Upper lobe of right lung (tissue), 1 donor: Measurements from ENCODE around the gene PRR14. TPM values are rescaled to one million over a fixed set of nuclear protein-coding genes. Genes with fewer than 3 reads are reported as not detected.

Source experiments
- ATAC-seq: fragments of 200-7000 bp; cut with Tn5 transposase; one replicate; pipeline ENCODE4 v1.9.1; 2020; ENCODE audit warnings: mild to moderate bottlenecking, moderate library complexity
- DNase-seq: peaks from one replicate; pipeline ENCODE4 v3.0.0-alpha.2; 2020
- H3K27ac ChIP-seq: fragments of 200-600 bp; one replicate; pipeline ENCODE4 v1.8.0; 2022
- H3K27me3 ChIP-seq: fragments of 200-600 bp; one replicate; pipeline ENCODE4 v1.8.0; 2022; ENCODE audit warnings: mild to moderate bottlenecking
- H3K36me3 ChIP-seq: fragments of 200-600 bp; one replicate; pipeline ENCODE4 v1.8.0; 2022
- H3K4me1 ChIP-seq: fragments of 200-600 bp; one replicate; pipeline ENCODE4 v1.8.0; 2022
- H3K4me3 ChIP-seq: fragments of 200-600 bp; one replicate; pipeline ENCODE4 v1.8.0; 2022; ENCODE audit warnings: mild to moderate bottlenecking
- H3K9me3 ChIP-seq: fragments of 200-600 bp; one replicate; pipeline ENCODE4 v1.8.0; 2022
- intact Hi-C: fragments of 100-400 bp; cut with DNase I; formaldehyde crosslinking; loops from one replicate; pipeline ENCODE4 v1.11.0; 2022
- total RNA-seq: library from RNA; stranded (reverse); fragmentation: NEBNext Ultra II Directional; extraction: Animal tissue kit (Norgen Biotek cat#: 25700); gene quantifications from one replicate; pipeline ENCODE4 v1.2.1, GENCODE V29; 2021
- TF ChIP-seq, protein P1 (sequence below): fragments of 200-600 bp; IDR thresholded peaks from one replicate; pipeline ENCODE4 v1.8.0; 2022; ENCODE audit warnings: antibody characterized with exemption
- donor health status: DM: no; HTN: yes; CAD: no; lungs with severe emphysema.

Gene PRR14
- total RNA-seq, 1 donor from 2014 or later, result 48.2 TPM

DNA sequence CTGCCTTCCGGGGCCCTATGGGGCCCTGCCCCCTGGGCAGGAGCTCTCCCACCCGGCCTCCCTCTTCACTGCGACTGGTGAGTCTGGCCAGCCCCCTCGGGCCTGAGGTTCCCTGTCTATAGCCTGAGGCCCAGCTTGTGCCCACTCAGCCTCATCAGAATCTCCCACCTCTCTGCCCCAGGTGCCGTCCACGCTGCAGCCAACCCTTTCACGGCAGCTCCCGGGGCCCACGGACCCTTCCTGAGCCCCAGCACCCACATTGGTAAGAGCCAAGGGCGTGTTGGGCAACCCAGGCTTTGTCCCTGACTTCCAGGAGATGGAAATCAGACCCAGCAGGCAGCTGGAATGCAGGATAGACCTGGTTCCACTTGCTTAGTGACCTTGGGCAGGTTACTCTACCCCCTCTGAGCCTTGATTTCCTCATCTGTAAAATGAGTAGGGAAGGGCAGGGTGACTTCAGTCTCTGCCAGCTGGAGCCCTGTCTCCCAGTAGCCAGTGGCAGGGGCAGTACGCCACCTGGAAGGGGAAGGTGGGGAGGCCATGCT, 16.7 kb downstream of the PRR14 start:
- intact Hi-C loops, result no loop called here
- H3K9me3 ChIP-seq, result no peaks in the 10 kb centered on the region
- H3K36me3 ChIP-seq, result peaks cover 76% of the 10 kb centered on the region
- TF ChIP-seq, protein P1, sequence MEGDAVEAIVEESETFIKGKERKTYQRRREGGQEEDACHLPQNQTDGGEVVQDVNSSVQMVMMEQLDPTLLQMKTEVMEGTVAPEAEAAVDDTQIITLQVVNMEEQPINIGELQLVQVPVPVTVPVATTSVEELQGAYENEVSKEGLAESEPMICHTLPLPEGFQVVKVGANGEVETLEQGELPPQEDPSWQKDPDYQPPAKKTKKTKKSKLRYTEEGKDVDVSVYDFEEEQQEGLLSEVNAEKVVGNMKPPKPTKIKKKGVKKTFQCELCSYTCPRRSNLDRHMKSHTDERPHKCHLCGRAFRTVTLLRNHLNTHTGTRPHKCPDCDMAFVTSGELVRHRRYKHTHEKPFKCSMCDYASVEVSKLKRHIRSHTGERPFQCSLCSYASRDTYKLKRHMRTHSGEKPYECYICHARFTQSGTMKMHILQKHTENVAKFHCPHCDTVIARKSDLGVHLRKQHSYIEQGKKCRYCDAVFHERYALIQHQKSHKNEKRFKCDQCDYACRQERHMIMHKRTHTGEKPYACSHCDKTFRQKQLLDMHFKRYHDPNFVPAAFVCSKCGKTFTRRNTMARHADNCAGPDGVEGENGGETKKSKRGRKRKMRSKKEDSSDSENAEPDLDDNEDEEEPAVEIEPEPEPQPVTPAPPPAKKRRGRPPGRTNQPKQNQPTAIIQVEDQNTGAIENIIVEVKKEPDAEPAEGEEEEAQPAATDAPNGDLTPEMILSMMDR, result no peak
- H3K27me3 ChIP-seq, result no peaks in the 10 kb centered on the region
- no peak overlapping the region for H3K4me3 ChIP-seq
- H3K4me1 ChIP-seq, result no peaks in the 10 kb centered on the region
- ATAC-seq (no peak), DNase-seq (no peak)
- H3K27ac ChIP-seq, result no peak overlapping the region

DNA sequence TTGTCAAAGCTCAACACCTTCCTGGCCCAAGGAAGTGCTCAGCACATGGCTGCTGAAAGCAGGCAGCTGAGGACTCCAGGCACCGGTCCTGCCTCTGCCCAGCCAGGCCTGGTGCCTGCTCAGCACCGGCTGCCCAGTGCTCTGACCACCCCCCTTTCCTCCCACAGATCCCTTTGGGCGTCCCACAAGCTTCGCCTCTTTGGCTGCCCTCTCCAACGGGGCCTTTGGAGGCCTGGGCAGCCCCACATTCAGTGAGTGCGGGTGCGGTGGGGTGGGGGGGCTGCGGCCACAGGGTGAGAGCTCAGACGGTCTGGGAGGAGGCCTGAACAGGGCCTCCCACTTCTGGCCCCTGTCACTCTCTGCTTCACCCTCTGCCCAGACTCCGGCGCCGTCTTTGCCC, 17.6 kb downstream of the PRR14 start:
- Histone ChIP-seq H3K27ac (no peak overlapping the region), H3K9me3 (no peaks in the 10 kb centered on the region), H3K36me3 (peaks cover 66% of the 10 kb centered on the region), H3K27me3 (no peaks in the 10 kb centered on the region), H3K4me1 (no peaks in the 10 kb centered on the region), H3K4me3 (no peak overlapping the region)
- ATAC-seq, result no peak
- intact Hi-C loops, result no loop called here
- TF ChIP-seq, protein P1, result no peak
- no peak for DNase-seq

DNA sequence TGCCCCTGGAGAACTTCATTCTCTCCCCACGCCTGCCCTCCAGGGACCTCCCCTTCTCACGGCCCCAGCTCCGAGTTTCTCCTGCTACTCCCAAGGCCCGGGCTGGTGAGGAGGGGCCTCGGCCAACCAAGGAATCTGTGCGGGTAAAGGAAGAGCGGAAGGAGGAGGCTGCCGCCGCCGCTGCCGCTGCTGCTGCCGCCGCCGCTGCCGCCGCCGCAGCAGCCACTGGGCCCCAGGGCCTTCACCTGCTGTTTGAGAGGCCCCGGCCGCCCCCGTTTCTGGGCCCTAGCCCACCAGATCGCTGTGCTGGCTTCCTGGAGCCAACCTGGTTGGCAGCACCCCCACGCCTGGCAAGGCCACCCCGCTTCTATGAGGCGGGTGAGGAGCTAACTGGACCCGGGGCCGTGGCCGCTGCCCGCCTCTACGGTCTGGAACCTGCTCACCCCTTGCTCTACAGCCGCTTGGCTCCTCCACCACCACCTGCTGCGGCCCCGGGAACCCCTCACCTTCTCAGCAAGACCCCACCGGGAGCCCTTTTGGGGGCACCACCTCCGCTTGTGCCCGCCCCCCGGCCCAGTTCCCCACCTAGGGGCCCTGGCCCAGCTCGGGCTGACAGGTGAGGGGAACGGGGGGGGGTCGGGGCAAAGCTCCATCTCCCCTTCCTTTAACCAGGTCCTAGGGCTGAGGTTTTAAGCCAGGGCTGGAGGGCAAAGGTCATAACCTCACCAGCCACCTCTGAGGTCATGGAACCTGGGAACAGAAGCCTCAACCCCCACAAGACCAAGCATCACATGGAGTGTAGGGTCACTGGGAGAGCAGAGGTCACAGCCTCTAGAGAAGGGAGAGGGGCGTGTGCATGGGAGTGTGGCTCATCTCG, 18.5 kb downstream of the PRR14 start:
- no peak for DNase-seq
- Histone ChIP-seq H3K27me3 (no peaks in the 10 kb centered on the region), H3K27ac (no peak overlapping the region), H3K4me1 (no peaks in the 10 kb centered on the region), H3K4me3 (no peak overlapping the region), H3K9me3 (no peaks in the 10 kb centered on the region), H3K36me3 (peaks cover 60% of the 10 kb centered on the region)
- intact Hi-C loops, result no loop called here
- TF ChIP-seq, protein P1, result no peak
- no peak for ATAC-seq

DNA sequence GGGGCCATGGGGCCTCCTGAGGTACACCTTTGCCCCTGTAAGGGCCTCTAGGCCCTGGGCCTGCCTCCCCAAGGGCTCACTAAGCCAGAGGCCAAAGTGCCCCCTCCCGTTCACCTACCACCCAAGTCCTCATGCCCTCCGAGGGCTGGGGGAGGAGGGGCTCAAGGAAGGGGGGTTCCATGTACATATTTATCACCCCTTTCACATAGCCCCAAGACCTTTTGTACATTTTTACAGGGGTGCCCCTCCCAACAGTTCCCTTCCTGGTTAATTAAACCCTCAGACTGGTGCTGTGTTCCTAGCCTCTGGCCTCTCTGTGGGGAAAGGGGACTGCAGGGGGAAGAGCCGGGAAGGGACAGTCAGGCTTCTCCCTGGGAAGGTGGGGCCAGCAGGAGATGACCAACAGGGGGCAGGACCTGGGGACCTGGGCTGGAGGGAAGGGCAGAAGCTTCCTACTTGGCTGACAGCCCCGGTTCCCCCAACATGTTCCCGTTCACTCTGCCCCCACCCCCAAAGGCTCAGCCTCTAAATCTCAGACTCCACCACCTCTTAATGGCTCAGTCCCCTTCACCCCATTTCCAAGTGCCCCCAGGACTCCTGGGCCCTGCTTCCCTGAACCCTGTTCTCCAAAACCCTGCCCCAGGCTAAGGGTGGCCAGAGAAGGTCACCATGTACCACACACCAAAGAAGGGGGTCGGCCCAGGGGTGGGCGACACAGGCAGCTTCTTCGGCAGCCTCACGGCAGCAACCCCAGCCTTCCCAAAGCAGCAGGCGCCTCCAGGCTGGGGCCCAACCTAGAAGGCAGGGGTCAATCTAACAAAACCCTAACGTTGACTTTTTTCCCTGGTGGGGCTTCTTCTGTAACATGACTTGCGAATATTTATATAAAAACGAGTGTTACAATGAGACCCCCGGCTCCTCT, 19.4 kb downstream of the PRR14 start:
- Histone ChIP-seq H3K36me3 (peaks cover 51% of the 10 kb centered on the region), H3K4me1 (no peaks in the 10 kb centered on the region), H3K27me3 (no peaks in the 10 kb centered on the region), H3K4me3 (no peak overlapping the region), H3K9me3 (no peaks in the 10 kb centered on the region), H3K27ac (no peak overlapping the region)
- no peak for ATAC-seq
- TF ChIP-seq, protein P1, result no peak
- DNase-seq, result no peak
- intact Hi-C loops, result no loop called here

DNA sequence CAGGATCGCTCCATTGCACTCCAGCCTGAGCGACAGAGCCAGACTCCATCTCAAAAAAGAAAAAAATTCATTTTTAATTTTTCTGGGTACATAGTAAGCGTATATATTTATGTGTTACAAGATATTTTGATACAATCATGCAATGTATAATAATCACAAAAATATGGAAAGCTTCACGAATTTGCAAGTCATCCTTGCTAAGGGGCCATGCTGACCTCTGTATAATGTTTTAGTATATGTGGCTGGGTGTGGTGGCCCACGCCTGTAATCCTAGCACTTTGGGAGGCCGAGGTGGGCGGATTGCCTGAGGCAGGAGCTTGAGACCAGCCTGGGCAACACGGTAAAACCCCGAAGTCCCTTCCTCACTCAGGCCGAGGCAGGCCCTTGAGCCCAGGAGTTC, 24.4 kb downstream of the PRR14 start:
- no peak overlapping the region for H3K27ac ChIP-seq
- H3K9me3 ChIP-seq, result no peaks in the 10 kb centered on the region
- intact Hi-C loops, result no loop called here
- DNase-seq (no peak), ATAC-seq (no peak)
- peaks cover under 1% of the 10 kb centered on the region for H3K36me3 ChIP-seq
- H3K27me3 ChIP-seq, result no peaks in the 10 kb centered on the region
- TF ChIP-seq, protein P1, result no peak
- H3K4me1 ChIP-seq, result no peaks in the 10 kb centered on the region
- H3K4me3 ChIP-seq, result no peak overlapping the region
